ENCODE results near the gene CTPS2.
"Not testable (repeated sequence)": the region's sequence is repeated elsewhere in the genome, so short reads cannot be mapped to it uniquely, and the experiment has no call there.

Gene CTPS2

GRCh38 chrX:16601885-16602284 lies 110.6 kb downstream of the CTPS2 start:
- no peak for DNase-seq

DNA sequence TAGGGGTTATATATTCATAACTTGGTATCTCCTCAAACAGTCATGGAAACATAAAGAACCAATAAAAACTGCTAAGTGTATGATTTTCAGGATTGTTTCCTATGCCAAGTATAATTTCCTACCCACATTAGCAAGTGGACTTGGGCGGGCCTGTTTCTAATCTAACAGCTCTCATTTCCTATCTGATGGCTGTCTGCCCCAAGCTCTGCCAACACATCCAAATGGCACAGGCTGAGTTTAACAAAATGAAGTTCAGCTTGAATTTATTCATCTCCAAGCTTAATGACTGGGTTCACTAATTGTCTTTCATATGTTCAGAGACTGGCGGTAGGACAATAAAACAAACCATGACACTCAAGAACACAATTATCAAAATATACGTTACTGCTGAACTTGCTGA lies 118.0 kb downstream of the CTPS2 start:
- no peak for DNase-seq

- peak; percentile 17 to 22 for DNase-seq
These were observed 118.7 kb downstream of the CTPS2 start for GRCh38 chrX:16593801-16594200.

- DNase-seq, result no peak
These were observed 120.2 kb downstream of the CTPS2 start for GRCh38 chrX:16592194-16592770.

DNA sequence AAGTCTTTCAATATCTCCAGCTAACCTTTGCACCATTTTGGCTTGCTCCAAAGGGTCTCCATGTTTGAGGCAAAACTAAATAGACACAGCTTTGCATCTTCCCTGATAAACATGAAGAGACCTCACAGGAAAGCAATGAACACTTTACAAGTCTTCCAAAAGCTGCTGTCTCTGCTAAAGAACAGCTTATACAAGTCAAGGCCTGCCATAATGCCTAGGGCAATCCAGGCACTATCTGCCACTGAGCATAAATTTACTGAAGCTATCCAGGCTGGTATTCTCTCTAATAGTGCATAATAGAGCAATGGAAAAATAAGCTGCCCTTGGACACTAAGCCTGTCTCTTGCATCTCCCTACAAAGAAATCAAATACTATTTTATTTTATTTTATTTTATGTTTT lies 122.6 kb downstream of the CTPS2 start:
- no peak for DNase-seq

DNA sequence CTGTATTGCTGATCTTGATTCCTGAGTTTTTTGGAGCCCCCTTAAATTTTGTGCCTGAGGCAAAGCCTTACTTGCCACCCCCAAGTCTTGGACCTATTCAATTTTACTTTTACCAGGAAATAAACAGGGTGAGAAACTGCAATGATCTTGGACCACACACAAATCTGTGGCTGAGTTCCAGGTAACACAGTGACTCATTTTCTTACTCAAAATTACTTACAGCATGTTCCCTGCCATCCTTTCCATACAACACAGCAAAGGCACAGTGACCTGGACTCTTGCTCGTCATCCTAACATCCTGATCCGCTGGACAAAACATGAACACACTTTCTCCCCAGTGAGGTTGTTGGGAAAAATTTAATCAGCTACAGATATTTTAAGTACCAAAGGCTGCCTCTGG lies 123.3 kb downstream of the CTPS2 start:
- no peak for DNase-seq

- DNase-seq, result no peak
These were observed 124.2 kb downstream of the CTPS2 start for GRCh38 chrX:16588266-16588665.

DNA sequence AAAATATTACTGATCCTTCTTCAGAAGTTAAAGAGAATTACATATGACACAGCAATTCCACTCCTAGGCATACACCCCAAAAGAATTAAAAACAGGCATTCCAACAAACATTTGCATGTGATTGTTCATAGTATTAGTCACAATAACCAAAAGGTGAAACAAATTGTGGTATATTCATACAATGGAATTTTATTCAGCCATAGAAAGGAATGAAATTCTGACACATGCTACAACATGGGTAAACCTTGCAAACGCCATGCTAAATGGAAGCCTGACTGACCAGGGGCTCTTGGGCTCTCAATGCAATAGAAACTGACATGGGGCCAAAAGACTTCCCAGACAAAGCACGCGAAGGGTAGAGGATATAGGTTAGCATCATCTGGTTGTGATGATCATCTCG lies 124.6 kb downstream of the CTPS2 start:
- DNase-seq, result no peak

DNA sequence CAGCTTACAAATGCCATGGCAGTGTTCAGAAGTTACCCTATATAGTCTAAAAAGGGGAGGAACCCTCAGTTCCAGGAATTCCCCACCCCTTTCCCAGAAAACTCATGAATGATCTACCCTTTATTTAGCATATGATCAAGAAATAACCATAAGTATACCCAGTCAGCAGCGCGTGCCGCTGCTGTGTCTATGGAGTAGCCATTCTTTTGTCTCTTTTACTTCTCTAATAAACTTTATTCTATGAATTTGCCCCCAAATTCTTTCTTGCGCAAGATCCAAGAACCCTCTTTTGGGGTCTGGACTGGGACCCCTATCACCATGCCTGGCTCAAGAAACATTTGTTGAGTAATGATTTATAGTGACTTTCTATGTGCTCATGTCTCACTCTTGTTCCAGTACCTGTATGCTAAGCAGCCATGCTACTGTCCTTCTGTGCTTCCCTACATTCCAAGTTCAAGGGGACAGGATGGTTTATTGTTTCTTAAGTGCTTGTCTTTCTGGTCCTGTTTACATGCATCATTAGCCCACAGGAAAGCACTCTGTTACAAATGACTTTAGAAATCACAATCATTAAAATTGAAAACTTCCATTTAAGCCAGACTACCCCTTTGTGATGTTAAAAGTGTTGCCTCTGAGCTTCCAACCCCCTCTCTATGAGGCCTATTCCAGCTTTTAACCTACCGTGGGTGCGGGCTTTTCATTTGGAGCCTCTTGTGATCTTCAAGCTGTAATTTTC lies 125.9 kb downstream of the CTPS2 start:
- no peak for DNase-seq

- no peak for DNase-seq
These were observed 126.7 kb downstream of the CTPS2 start for GRCh38 chrX:16585486-16586376.

DNA sequence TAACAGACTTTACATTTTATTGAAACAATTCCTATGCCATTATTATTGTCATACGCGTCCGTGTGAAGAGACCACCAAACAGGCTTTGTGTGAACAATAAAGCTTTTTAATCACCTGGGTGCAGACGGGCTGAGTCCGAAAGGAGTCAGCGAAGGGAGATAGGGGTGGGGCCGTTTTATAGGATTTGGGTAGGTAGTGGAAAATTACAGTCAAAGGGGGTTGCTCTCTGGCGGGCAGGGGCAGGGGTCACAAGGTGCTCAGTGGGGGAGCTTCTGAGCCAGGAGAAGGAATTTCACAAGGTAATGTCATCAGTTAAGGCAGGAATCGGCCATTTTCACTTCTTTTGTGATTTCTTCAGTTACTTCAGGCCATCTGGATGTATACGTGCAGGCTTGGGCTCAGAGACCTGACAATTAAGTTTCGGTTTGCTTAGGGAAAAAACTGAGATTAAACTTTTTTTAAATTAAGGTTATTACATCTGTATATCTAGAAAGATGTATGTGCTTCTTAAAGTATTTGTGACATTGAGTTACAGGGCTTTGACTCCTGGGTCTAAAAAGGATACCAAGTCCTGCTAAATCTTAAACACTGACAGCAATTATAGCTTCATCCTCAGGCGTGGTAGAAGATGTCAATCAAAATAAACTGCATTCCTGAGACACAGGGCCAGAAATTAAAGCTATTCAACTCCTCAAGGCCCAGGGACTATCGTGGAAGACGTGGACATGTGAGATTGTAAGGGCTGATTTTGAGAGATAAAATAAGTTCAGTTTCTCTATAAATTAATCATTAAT lies 132.3 kb downstream of the CTPS2 start:
- DNase-seq, result not testable (repeated sequence)

DNA sequence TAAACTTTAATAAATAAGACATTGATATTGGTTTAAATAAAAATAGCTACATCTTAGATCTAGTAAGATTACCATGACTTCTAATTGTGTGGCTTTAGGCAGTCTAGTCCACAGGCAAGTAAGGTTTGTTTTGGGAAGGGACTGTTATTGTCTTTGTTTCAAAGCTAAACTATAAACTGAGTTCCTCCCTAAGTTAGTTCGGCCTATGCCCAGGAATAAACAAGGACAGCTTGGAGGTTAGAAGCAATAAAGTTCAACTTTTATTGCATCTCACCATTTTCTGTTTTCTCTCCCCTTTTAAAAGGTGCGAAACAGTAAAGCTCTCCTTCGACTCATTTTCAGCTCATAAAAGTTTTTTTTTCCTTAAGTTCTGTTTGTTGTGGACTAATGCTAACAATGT lies 133.0 kb downstream of the CTPS2 start:
- no peak for DNase-seq

GRCh38 chrX:16578218-16578617 lies 134.3 kb downstream of the CTPS2 start:
- no peak for DNase-seq

GRCh38 chrX:16577483-16578029 lies 134.9 kb downstream of the CTPS2 start:
- DNase-seq, result no peak

DNA sequence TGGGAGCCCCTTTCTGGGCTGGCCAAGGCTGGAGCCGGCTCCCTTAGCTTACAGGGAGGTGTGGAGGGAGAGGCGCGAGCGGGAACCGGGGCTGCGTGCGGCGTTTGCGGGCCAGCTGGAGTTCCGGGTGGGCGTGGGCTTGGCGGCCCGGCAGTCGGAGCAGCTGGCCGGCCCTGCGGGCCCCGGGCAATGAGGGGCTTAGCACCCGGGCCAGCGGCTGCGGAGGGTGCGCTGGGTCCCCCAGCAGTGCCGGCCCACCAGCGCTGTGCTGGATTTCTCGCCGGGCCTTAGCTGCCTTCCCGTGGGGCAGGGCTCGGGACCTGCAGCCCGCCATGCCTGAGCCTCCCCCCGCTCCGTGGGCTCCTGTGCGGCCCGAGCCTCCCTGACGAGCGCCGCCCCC lies 137.1 kb downstream of the CTPS2 start:
- not testable (repeated sequence) for DNase-seq

GRCh38 chrX:16573781-16574180 lies 138.7 kb downstream of the CTPS2 start:
- DNase-seq, result no peak

- DNase-seq, result no peak
These were observed 144.8 kb downstream of the CTPS2 start for GRCh38 chrX:16567681-16568080.

- no peak for DNase-seq
These were observed 145.9 kb downstream of the CTPS2 start for GRCh38 chrX:16566571-16566970.

DNA sequence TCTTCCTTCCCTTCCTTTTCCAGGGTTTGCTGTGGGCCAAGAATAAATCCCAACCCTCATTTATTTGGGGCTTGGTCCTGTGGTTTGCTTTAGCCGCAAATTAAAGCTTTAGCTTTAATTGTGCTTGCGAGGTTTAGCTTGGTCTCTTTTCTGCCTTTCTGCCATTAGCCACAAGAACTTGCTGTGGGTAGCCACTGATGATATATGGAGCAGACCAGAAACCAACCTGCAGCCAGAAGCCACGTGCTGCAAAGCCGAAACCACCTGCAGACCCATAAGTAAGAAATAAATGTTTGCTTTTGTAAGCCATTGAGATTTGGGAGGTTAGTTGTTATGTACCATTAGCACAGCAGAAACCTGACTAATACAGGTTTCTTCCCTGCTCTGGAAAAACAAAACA lies 152.3 kb downstream of the CTPS2 start:
- no peak for DNase-seq

- DNase-seq, result no peak
These were observed 153.3 kb downstream of the CTPS2 start for GRCh38 chrX:16559206-16559619.

GRCh38 chrX:16558489-16558888 lies 154.0 kb downstream of the CTPS2 start:
- no peak for DNase-seq

DNA sequence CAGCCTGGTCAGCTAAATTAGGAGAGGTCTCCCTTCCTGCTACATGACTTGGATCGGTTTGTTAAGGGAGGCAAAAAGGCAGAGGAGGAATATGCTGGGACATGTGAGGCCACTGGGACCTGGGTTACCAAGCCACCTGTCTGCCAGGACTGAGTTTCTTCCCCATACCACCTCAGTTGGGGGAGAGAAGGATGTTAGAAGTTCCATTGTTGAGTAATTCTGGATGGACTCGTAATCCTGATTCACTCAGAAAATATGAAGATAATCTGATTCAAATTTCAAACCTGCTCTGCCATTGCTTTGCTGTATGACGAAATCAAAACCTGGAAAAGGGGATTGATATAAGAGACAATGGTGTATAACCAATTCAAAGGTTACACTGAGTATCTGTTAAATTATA lies 159.9 kb downstream of the CTPS2 start:
- DNase-seq, result no peak
